Body of pancreas (tissue), 4 donors: ENCODE data around the gene CASKIN2. TPM values are rescaled to one million over a fixed set of nuclear protein-coding genes. Genes with fewer than 3 reads are reported as not detected.
"Not testable (repeated sequence)": the region's sequence is repeated elsewhere in the genome, so short reads cannot be mapped to it uniquely, and the experiment has no call there.

Experiments used
- ATAC-seq: fragments of 150-250 bp; one replicate; pipeline ENCODE4 v1.9.1; 2016
- DNase-seq, 4 donors: peaks; one replicate each; pipeline ENCODE4 v3.0.0-alpha.2; 2019
- H3K27ac ChIP-seq, 4 donors: fragments of 200-600 bp; sonication (generic); 1 replicate in 3 of 4; 2 replicates in 1 of 4; pipeline versions ENCODE4 v1.5.1 to v1.6.1; 2016 to 2019; ENCODE audit warnings: mild to moderate bottlenecking in 1 of 4, mixed read lengths in 1 of 4, moderate library complexity in 1 of 4
- H3K27me3 ChIP-seq, 2 donors: fragments of 200-600 bp; sonication (generic); one replicate each; pipeline ENCODE4 v1.6.0; 2016; ENCODE audit warnings: mild to moderate bottlenecking in 1 of 2
- H3K36me3 ChIP-seq, 2 donors: fragments of 200-600 bp; sonication (generic); replicated peaks in 1 of 2; 2 replicates each; pipeline ENCODE4 v1.5.1; 2016; ENCODE audit warnings: low read depth in 2 of 2; ENCODE audit not compliant: insufficient read depth in 1 of 2
- H3K4me1 ChIP-seq: fragments of 200-600 bp; sonication (generic); one replicate; pipeline ENCODE4 v1.6.0; 2016
- H3K4me3 ChIP-seq, 2 donors: fragments of 200-600 bp; sonication (generic); 1 replicate in 1 of 2; 2 replicates in 1 of 2; pipeline ENCODE4 v1.5.1; 2016 to 2019
- H3K9me3 ChIP-seq, 3 donors: fragments of 200-600 bp; sonication (generic); 1 replicate in 2 of 3; 2 replicates in 1 of 3; pipeline ENCODE4 v1.5.1; 2016
- POLR2A ChIP-seq, 3 donors: fragments of 450-650 bp; IDR thresholded peaks; one replicate each; pipeline ENCODE4 v1.6.1; 2016; ENCODE audit warnings: antibody characterized with exemption in 3 of 3, mild to moderate bottlenecking in 2 of 3
- WGBS, 2 donors: methylation state at CpG; one replicate each; pipeline ENCODE4 v1.1.5; 2017; 5-methylcytosine and 5-hydroxymethylcytosine counted together
- intact Hi-C: fragments of 100-400 bp; cut with DNase I; formaldehyde crosslinking; loops from one replicate; pipeline ENCODE4 v1.15.1; 2023
- total RNA-seq, 2 donors: library from RNA; depleted of rRNA; stranded (reverse); fragments of >200 nt; gene quantifications; one replicate each; pipeline ENCODE4 v1.1.0, GENCODE V29; 2016
- TF ChIP-seq, protein P1 (sequence below), 7 experiments: fragments of 450-650 bp in 4 of 7; fragments of 200-600 bp in 3 of 7; sonication (generic) in 3 of 7; IDR thresholded peaks; one replicate each; pipeline ENCODE4 v1.5.1; 2016 to 2019; ENCODE audit warnings: antibody characterized with exemption in 7 of 7

Gene CASKIN2
- total RNA-seq, 2 donors from 2014 or later, result 9.1 to 16.2 TPM

DNA sequence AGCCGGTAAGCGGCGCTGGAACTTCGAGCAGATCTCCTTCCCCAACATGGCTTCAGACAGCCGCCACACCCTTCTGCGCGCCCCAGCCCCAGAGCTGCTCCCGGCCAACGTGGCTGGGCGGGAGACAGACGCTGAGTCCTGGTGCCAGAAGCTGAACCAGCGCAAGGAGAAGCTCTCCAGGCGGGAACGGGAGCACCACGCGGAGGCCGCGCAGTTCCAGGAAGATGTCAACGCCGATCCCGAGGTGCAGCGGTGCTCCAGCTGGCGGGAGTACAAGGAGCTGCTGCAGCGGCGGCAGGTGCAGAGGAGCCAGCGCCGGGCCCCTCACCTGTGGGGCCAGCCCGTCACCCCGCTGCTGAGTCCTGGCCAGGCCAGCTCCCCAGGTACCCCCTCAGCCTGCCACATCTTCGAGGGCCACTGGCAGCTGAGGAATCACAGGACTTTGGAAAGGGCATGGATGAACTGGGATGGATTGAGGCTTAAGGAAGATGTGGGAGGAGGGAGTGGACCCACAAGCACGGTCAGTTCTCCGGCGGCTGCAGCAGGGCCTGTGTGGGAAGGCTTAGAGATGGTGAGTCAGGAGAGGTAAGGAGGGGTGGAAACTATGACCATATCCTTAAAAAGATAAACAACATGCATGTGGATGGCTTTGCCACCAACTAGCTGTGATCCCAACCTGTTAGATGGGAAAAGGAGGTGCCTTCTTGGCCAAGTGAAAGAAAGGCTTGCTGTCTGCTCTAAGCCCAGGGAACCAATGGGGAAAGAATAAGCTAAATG is 6.8 kb upstream of the CASKIN2 start:
- intact Hi-C loops, result no loop called here
- no peak overlapping the region for H3K27ac ChIP-seq
- no peak overlapping the region for H3K4me3 ChIP-seq
- peaks cover 0 to 2% of the 10 kb centered on the region in 2 donors for H3K36me3 ChIP-seq
- 92 to 94% methylated on average over 16 to 33 of the region's 33 CpGs for WGBS, 2 donors
- TF ChIP-seq, protein P1, sequence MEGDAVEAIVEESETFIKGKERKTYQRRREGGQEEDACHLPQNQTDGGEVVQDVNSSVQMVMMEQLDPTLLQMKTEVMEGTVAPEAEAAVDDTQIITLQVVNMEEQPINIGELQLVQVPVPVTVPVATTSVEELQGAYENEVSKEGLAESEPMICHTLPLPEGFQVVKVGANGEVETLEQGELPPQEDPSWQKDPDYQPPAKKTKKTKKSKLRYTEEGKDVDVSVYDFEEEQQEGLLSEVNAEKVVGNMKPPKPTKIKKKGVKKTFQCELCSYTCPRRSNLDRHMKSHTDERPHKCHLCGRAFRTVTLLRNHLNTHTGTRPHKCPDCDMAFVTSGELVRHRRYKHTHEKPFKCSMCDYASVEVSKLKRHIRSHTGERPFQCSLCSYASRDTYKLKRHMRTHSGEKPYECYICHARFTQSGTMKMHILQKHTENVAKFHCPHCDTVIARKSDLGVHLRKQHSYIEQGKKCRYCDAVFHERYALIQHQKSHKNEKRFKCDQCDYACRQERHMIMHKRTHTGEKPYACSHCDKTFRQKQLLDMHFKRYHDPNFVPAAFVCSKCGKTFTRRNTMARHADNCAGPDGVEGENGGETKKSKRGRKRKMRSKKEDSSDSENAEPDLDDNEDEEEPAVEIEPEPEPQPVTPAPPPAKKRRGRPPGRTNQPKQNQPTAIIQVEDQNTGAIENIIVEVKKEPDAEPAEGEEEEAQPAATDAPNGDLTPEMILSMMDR (IDR thresholded peaks at IDR 0.05), result no peak
- TF ChIP-seq POLR2A (IDR thresholded peaks at IDR 0.05), result no peak
- ATAC-seq (no peak), DNase-seq (no peak)
- no peaks in the 10 kb centered on the region for H3K27me3 ChIP-seq
- peaks cover 33% of the 10 kb centered on the region for H3K4me1 ChIP-seq
- no peaks in the 10 kb centered on the region for H3K9me3 ChIP-seq

DNA sequence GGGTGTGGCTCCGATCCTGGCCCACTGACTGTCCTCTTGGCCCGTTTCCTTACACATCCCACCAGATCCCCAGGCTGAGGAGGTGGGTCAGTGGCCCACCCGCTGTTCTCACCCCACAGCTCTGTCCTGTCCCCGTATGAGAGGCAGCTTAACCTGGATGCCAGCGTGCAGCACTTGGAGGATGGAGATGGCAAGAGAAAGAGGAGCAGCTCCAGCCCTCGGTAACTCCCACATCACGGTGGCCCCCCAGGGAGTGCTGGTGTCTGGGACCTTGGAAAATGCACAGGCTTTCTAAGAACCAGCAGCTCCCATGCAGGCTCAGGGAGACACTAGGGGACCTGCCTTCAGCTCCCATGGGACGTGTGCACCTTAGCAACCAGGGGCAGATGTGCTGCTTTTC is 6.0 kb upstream of the CASKIN2 start:
- TF ChIP-seq, protein P1 (IDR thresholded peaks at IDR 0.05), result no peak
- no peak for TF ChIP-seq POLR2A (IDR thresholded peaks at IDR 0.05)
- no peaks in the 10 kb centered on the region for H3K9me3 ChIP-seq
- H3K4me3 ChIP-seq, result no peak overlapping the region
- peaks cover 0 to 2% of the 10 kb centered on the region in 2 donors for H3K36me3 ChIP-seq
- intact Hi-C loops, result no loop called here
- H3K27ac ChIP-seq, result no peak overlapping the region
- H3K27me3 ChIP-seq, result no peaks in the 10 kb centered on the region
- DNase-seq (no peak), ATAC-seq (no peak)
- H3K4me1 ChIP-seq, result peaks cover 30% of the 10 kb centered on the region
- 94 to 96% methylated on average over 7 to 8 of the region's 8 CpGs for WGBS, 2 donors

DNA sequence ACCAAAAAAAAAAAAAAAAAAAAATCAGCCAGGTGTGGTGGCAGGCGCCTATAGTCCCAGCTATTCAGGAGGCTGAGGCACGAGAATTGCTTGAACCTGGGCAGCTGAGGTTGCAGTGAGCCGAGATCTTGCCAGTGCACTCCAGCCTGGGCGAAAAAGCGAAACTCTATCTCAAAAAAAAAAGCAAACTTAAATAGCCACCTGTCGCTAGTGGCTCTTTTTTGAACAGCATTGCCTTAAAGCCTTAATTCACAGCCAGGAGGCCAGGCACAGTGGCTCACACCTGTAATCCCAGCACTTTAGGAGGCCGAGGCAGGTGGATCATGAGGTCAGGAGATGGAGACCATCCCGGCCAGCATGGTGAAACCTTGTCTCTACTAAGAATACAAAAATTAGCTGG is 5.1 kb upstream of the CASKIN2 start:
- peaks cover 35% of the 10 kb centered on the region for H3K4me1 ChIP-seq
- 75 to 90% methylated on average over 8 of the region's 8 CpGs for WGBS, 2 donors
- H3K9me3 ChIP-seq, intact Hi-C loops, H3K36me3 ChIP-seq, DNase-seq, H3K4me3 ChIP-seq, H3K27me3 ChIP-seq, ATAC-seq, H3K27ac ChIP-seq: not testable (repeated sequence)

DNA sequence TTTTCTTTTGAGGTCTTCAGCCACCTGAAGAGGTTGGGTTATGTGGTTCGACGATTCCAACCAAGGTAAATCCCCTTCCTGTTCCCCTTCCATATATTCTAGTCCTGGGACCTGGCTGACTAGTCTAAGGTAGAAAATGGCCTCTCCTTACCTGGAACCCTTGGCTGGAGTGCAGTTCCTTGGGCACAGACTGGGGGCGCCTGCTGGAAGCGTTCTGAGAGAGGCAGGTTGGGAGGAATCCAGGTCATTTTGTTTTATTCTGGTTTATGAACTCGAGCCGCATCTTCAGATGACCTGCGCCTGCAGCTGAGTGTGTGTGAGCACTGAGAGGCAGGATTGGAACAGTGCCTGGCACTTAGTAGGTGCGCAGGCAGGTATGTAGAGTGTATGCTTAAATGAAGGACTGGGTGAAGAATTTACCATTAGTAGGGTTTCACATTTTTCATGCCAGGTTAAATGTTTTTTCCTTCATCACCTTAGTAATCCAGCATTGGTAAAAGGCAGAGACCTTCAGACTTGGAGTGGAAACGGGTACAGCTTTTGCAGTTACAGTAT is 3.7 kb upstream of the CASKIN2 start:
- no peak overlapping the region for H3K27ac ChIP-seq
- TF ChIP-seq, protein P1 (IDR thresholded peaks at IDR 0.05), result no peak
- no peak for TF ChIP-seq POLR2A (IDR thresholded peaks at IDR 0.05)
- H3K36me3 ChIP-seq, result peaks cover 0 to 2% of the 10 kb centered on the region in 2 donors
- H3K4me3 ChIP-seq, result no peak overlapping the region
- ATAC-seq (no peak), DNase-seq (no peak)
- 82 to 91% methylated on average over 8 to 9 of the region's 9 CpGs for WGBS, 2 donors
- intact Hi-C loops, result no loop called here
- H3K4me1 ChIP-seq, result peaks cover 33% of the 10 kb centered on the region
- no peaks in the 10 kb centered on the region for H3K27me3 ChIP-seq
- H3K9me3 ChIP-seq, result no peaks in the 10 kb centered on the region

DNA sequence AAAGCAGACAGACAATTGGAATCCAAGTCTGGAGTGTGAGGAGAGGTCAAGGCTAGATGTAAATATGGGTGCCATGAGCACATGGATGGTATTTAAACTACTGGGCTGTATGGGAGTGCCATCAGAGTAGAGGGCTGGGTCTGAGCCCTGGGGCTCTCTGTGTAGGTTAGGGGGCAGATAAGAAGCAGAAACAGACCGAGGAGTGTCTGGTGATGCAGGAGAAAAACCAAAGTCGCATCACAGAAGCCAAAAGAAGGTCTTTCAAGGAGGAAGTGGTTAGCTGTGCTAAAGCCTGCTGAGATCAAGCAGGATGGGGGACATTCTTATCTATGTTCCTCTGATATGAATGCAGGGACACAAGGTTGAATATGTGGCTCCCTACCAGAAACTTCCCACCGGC is 2.9 kb upstream of the CASKIN2 start:
- Histone ChIP-seq H3K4me3 (no peak overlapping the region), H3K36me3 (peaks cover 0 to 2% of the 10 kb centered on the region in 2 donors), H3K4me1 (peaks cover 40% of the 10 kb centered on the region), H3K27me3 (no peaks in the 10 kb centered on the region), H3K27ac (no peak overlapping the region), H3K9me3 (no peaks in the 10 kb centered on the region)
- intact Hi-C loops, result no loop called here
- no peak for TF ChIP-seq POLR2A (IDR thresholded peaks at IDR 0.05)
- TF ChIP-seq, protein P1 (IDR thresholded peaks at IDR 0.05), result no peak
- DNase-seq, result no peak
- WGBS, 2 donors, result 60 to 76% methylated on average over 3 of the region's 3 CpGs
- ATAC-seq, result no peak
